Transverse colon (tissue), 4 donors: ENCODE measurements around the gene ITGA1. TPM values are rescaled to one million over a fixed set of nuclear protein-coding genes. Genes with fewer than 3 reads are reported as not detected.
"Not testable (repeated sequence)": the region's sequence is repeated elsewhere in the genome, so short reads cannot be mapped to it uniquely, and the experiment has no call there.

ENCODE experiments used
- DNase-seq: peaks from one replicate; pipeline ENCODE4 v3.0.0-alpha.2; 2019
- H3K27ac ChIP-seq, 4 donors: fragments of 200-600 bp; sonication (generic); 2 replicates each; pipeline ENCODE4 v1.5.1; 2016 to 2018; ENCODE audit warnings: inconsistent platforms in 4 of 4
- H3K27me3 ChIP-seq: fragments of 200-600 bp; sonication (generic); 2 replicates; pipeline ENCODE4 v1.5.1; 2017; ENCODE audit warnings: inconsistent platforms
- H3K36me3 ChIP-seq, 4 donors: fragments of 200-600 bp; sonication (generic); 2 replicates each; pipeline ENCODE4 v1.5.1; 2017 to 2019; ENCODE audit warnings: inconsistent platforms in 4 of 4
- H3K4me1 ChIP-seq, 4 donors: fragments of 200-600 bp; sonication (generic); 2 replicates each; pipeline ENCODE4 v1.5.1; 2017 to 2020; ENCODE audit warnings: inconsistent platforms in 4 of 4
- H3K4me3 ChIP-seq, 4 donors: fragments of 200-600 bp; sonication (generic); 1 replicate in 1 of 4; 2 replicates in 3 of 4; pipeline versions ENCODE4 v1.5.1 to v1.6.1; 2017 to 2019; ENCODE audit warnings: inconsistent platforms in 4 of 4
- H3K9me3 ChIP-seq, 2 donors: fragments of 200-600 bp; sonication (generic); 2 replicates each; pipeline ENCODE4 v1.5.1; 2017 to 2019; ENCODE audit warnings: inconsistent platforms in 2 of 2
- CTCF ChIP-seq, 5 experiments: fragments of 200-600 bp in 3 of 5; fragments of 450-650 bp in 2 of 5; sonication (generic) in 3 of 5; IDR thresholded peaks; 1 replicate in 2 of 5; 2 replicates in 3 of 5; pipeline ENCODE4 v1.5.1; 2016 to 2017; ENCODE audit warnings: antibody characterized with exemption in 5 of 5, inconsistent platforms in 3 of 5, mild to moderate bottlenecking in 2 of 5, moderate library complexity in 1 of 5
- EP300 ChIP-seq: sonication (generic); formaldehyde crosslinking; IDR thresholded peaks from one replicate; pipeline ENCODE4 v1.6.1; 2017; ENCODE audit warnings: antibody characterized with exemption, low read depth
- POLR2A ChIP-seq: fragments of 450-650 bp; IDR thresholded peaks from one replicate; pipeline ENCODE4 v1.6.1; 2016; ENCODE audit warnings: antibody characterized with exemption, mild to moderate bottlenecking, moderate library complexity
- POLR2AphosphoS5 ChIP-seq, 3 donors: sonication (generic); formaldehyde crosslinking; IDR thresholded peaks; one replicate each; pipeline ENCODE4 v1.6.1; 2016; ENCODE audit warnings: antibody characterized with exemption in 3 of 3
- WGBS, 2 donors: methylation state at CpG; one replicate each; pipeline ENCODE4 v1.1.5; 2018; ENCODE audit warnings: low coverage in 1 of 2; 5-methylcytosine and 5-hydroxymethylcytosine counted together
- in situ Hi-C, 4 donors: fragments of 200-750 bp; cut with MboI; loops; one replicate each; pipeline versions ENCODE4 v1.15.0 to v1.15.1; 2017; ENCODE audit warnings: low sequenced_read_pairs in 3 of 4, low pct_ligation_motif_present in 1 of 4, low pct_unique_long_range_greater_than_20kb in 1 of 4
- intact Hi-C: fragments of 100-400 bp; cut with DNase I; formaldehyde crosslinking; loops from one replicate; pipeline ENCODE4 v1.15.1; 2023; ENCODE audit warnings: low total_unique reads
- total RNA-seq, 4 donors: library from RNA; depleted of rRNA; stranded (reverse); fragments of >200 nt; gene quantifications; one replicate each; pipeline ENCODE4 v1.1.0, GENCODE V29; 2016

ITGA1 gene
- total RNA-seq, 4 donors from 2014 or later: 42.6 to 83.2 (median 48.0) TPM

GRCh38 chr5:52814352-52815148 is 26.8 kb downstream of the ITGA1 start:
- no peak overlapping the region for H3K4me3 ChIP-seq
- WGBS, 2 donors: 81% methylated on average over 2 to 4 of the region's 4 CpGs
- TF ChIP-seq POLR2AphosphoS5 (IDR thresholded peaks at IDR 0.05) (no peak), CTCF (IDR thresholded peaks at IDR 0.05) (no peak), POLR2A (no peak), EP300 (no peak)
- peak overlapping the region; percentile 33 to 43 (median 36) for H3K27ac ChIP-seq
- no peaks in the 10 kb centered on the region for H3K27me3 ChIP-seq
- no peaks in the 10 kb centered on the region for H3K9me3 ChIP-seq
- H3K4me1 ChIP-seq: peaks cover 9 to 64% (median 36%) of the 10 kb centered on the region in 4 donors
- in situ Hi-C loops (no loop called here), intact Hi-C loops (no loop called here)
- DNase-seq: no peak
- H3K36me3 ChIP-seq: no peaks in the 10 kb centered on the region

GRCh38 chr5:52817818-52818217 is 30.1 kb downstream of the ITGA1 start:
- peaks cover 8 to 44% (median 21%) of the 10 kb centered on the region in 4 donors for H3K4me1 ChIP-seq
- DNase-seq: no peak
- H3K4me3 ChIP-seq: no peak overlapping the region
- no peaks in the 10 kb centered on the region for H3K27me3 ChIP-seq
- TF ChIP-seq POLR2A (no peak), EP300 (no peak), CTCF (IDR thresholded peaks at IDR 0.05) (no peak), POLR2AphosphoS5 (IDR thresholded peaks at IDR 0.05) (no peak)
- WGBS, 2 donors: 50 to 53% methylated on average over 1 of the region's 1 CpG
- in situ Hi-C loops: no loop called here
- H3K9me3 ChIP-seq: no peaks in the 10 kb centered on the region
- no peak overlapping the region for H3K27ac ChIP-seq
- no peaks in the 10 kb centered on the region for H3K36me3 ChIP-seq
- intact Hi-C loops: no loop called here

- H3K9me3 ChIP-seq: no peaks in the 10 kb centered on the region
- intact Hi-C loops: no loop called here
- no peak for TF ChIP-seq POLR2AphosphoS5 (IDR thresholded peaks at IDR 0.05)
- TF ChIP-seq EP300: no peak
- TF ChIP-seq POLR2A: no peak
- no peak for TF ChIP-seq CTCF (IDR thresholded peaks at IDR 0.05)
- DNase-seq: no peak
- WGBS, 2 donors: 90 to 100% methylated on average over 1 of the region's 1 CpG
- H3K27ac ChIP-seq: no peak overlapping the region
- H3K36me3 ChIP-seq: no peaks in the 10 kb centered on the region
- in situ Hi-C loops: no loop called here
- no peak overlapping the region for H3K4me3 ChIP-seq
- H3K27me3 ChIP-seq: no peaks in the 10 kb centered on the region
- peaks cover 8 to 39% (median 21%) of the 10 kb centered on the region in 4 donors for H3K4me1 ChIP-seq
Observed at GRCh38 chr5:52818360-52818759, 30.6 kb downstream of the ITGA1 start.

DNA sequence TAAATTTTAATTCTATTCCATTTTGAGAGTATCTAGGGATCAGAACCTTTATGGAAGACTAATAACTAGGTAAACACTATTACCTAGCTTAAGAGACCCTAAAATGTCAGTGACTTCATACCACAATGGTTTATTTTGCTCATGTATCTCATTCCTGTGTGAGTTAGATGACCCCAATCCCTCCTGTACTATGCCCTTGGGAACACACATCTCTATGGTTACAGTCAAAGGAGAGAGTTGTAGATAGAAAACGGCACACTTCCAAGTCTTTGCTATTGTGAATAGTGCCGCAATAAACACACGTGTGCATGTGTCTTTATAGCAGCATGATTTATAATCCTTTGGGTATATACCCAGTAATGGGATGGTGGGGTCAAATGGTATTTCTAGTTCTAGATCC is 31.1 kb downstream of the ITGA1 start:
- DNase-seq, H3K9me3 ChIP-seq, intact Hi-C loops, H3K27ac ChIP-seq, H3K27me3 ChIP-seq, in situ Hi-C loops, H3K4me3 ChIP-seq, H3K36me3 ChIP-seq: not testable (repeated sequence)
- whole genome bisulfite sequencing, 2 donors: 39 to 68% methylated on average over 3 of the region's 3 CpGs
- peaks cover 8 to 39% (median 23%) of the 10 kb centered on the region in 4 donors for H3K4me1 ChIP-seq
